ENCODE results near the gene ABCC12.
A peak's percentile ranks its signal among the peaks of the same experiment; 100 is the strongest.

The ABCC12 gene

GRCh38 chr16:48117217-48118105 is 38.3 kb downstream of the ABCC12 start:
- TF ChIP-seq Cebpa-rat (IDR thresholded peaks at IDR 0.05): no peak
- Histone ChIP-seq H4K20me1 (no peaks in the 10 kb centered on the region; a peak in 1 of 22 replicates), H3K27me3 (no peaks in the 10 kb centered on the region), H3K4me1 (peaks cover 0 to 5% (median under 1%) of the 10 kb centered on the region in 10 experiments; a peak in 1 of 20 replicates), H3K36me3 (no peaks in the 10 kb centered on the region), H3K9me3 (replicated peaks in 1 of 11) (no peaks in the 10 kb centered on the region), H3K4me2 (no peak overlapping the region), H3K9ac (no peak overlapping the region), H3K27ac (no peak overlapping the region), H3K4me3 (no peak overlapping the region)

GRCh38 chr16:48115299-48115698 is 40.5 kb downstream of the ABCC12 start:
- Histone ChIP-seq H3K4me1 (0 out of 20 replicates have a peak, but pooled peaks cover 0 to 5% (median 0%) of the 10 kb centered on the region in 10 experiments), H3K4me2 (no peak overlapping the region), H3K27ac (no peak overlapping the region), H4K20me1 (no peaks in the 10 kb centered on the region; a peak in 1 of 22 replicates), H3K9me3 (replicated peaks in 1 of 11) (no peaks in the 10 kb centered on the region), H3K4me3 (no peak overlapping the region), H3K9ac (no peak overlapping the region), H3K36me3 (no peaks in the 10 kb centered on the region), H3K27me3 (no peaks in the 10 kb centered on the region)
- no peak for TF ChIP-seq Cebpa-rat (IDR thresholded peaks at IDR 0.05)

- H3K27ac ChIP-seq: no peak overlapping the region
- H3K4me3 ChIP-seq: no peak overlapping the region
- no peak for TF ChIP-seq Cebpa-rat (IDR thresholded peaks at IDR 0.05)
- no peak overlapping the region for H3K9ac ChIP-seq
- no peaks in the 10 kb centered on the region; a peak in 1 of 22 replicates for H4K20me1 ChIP-seq
- no peaks in the 10 kb centered on the region for H3K9me3 ChIP-seq (replicated peaks in 1 of 11)
- no peaks in the 10 kb centered on the region for H3K36me3 ChIP-seq
- H3K27me3 ChIP-seq: no peaks in the 10 kb centered on the region
- H3K4me1 ChIP-seq: 0 out of 20 replicates have a peak, but pooled peaks cover 0 to 5% (median 0%) of the 10 kb centered on the region in 10 experiments
- peak overlapping the region in 1 of 11 experiments; percentile 5; a peak in 1 of 22 replicates for H3K4me2 ChIP-seq
Observed at GRCh38 chr16:48114410-48114809, 41.4 kb downstream of the ABCC12 start.

GRCh38 chr16:48113471-48113870 is 42.3 kb downstream of the ABCC12 start:
- Histone ChIP-seq H3K4me1 (0 out of 20 replicates have a peak, but pooled peaks cover 0 to 5% (median 0%) of the 10 kb centered on the region in 10 experiments), H3K27me3 (no peaks in the 10 kb centered on the region), H3K4me2 (no peak overlapping the region), H3K4me3 (no peak overlapping the region), H3K9ac (no peak overlapping the region), H3K9me3 (replicated peaks in 1 of 11) (no peaks in the 10 kb centered on the region), H4K20me1 (no peaks in the 10 kb centered on the region), H3K27ac (no peak overlapping the region), H3K36me3 (no peaks in the 10 kb centered on the region)
- TF ChIP-seq Cebpa-rat (IDR thresholded peaks at IDR 0.05): no peak

- H3K27ac ChIP-seq: no peak overlapping the region
- H3K9me3 ChIP-seq (replicated peaks in 1 of 11): no peaks in the 10 kb centered on the region
- H4K20me1 ChIP-seq: no peaks in the 10 kb centered on the region
- no peak overlapping the region for H3K9ac ChIP-seq
- no peaks in the 10 kb centered on the region for H3K27me3 ChIP-seq
- 0 out of 20 replicates have a peak, but pooled peaks cover 0 to 5% (median 0%) of the 10 kb centered on the region in 10 experiments for H3K4me1 ChIP-seq
- no peak for TF ChIP-seq Cebpa-rat (IDR thresholded peaks at IDR 0.05)
- H3K4me3 ChIP-seq: no peak overlapping the region
- H3K4me2 ChIP-seq: no peak overlapping the region
- no peaks in the 10 kb centered on the region for H3K36me3 ChIP-seq
Observed at GRCh38 chr16:48113001-48113400, 42.8 kb downstream of the ABCC12 start.

- no peak overlapping the region for H3K27ac ChIP-seq
- 0 out of 20 replicates have a peak, but pooled peaks cover 0 to 5% (median 0%) of the 10 kb centered on the region in 10 experiments for H3K4me1 ChIP-seq
- H3K9ac ChIP-seq: no peak overlapping the region
- H4K20me1 ChIP-seq: no peaks in the 10 kb centered on the region
- H3K27me3 ChIP-seq: no peaks in the 10 kb centered on the region
- H3K4me3 ChIP-seq: no peak overlapping the region
- H3K4me2 ChIP-seq: no peak overlapping the region
- H3K9me3 ChIP-seq (replicated peaks in 1 of 11): no peaks in the 10 kb centered on the region
- no peak for TF ChIP-seq Cebpa-rat (IDR thresholded peaks at IDR 0.05)
- H3K36me3 ChIP-seq: no peaks in the 10 kb centered on the region
Observed at GRCh38 chr16:48112600-48112999, 43.2 kb downstream of the ABCC12 start.

- no peak overlapping the region for H3K9ac ChIP-seq
- H3K4me1 ChIP-seq: peaks cover 0 to 17% (median 6%) of the 10 kb centered on the region in 10 experiments; a peak in 13 of 20 replicates
- H3K9me3 ChIP-seq (replicated peaks in 1 of 11): no peaks in the 10 kb centered on the region
- no peak for TF ChIP-seq Cebpa-rat (IDR thresholded peaks at IDR 0.05)
- H3K4me3 ChIP-seq: no peak overlapping the region
- no peaks in the 10 kb centered on the region for H3K27me3 ChIP-seq
- no peaks in the 10 kb centered on the region for H4K20me1 ChIP-seq
- H3K36me3 ChIP-seq: no peaks in the 10 kb centered on the region
- no peak overlapping the region for H3K27ac ChIP-seq
- H3K4me2 ChIP-seq: no peak overlapping the region
Observed at GRCh38 chr16:48110982-48111381, 44.8 kb downstream of the ABCC12 start.

- no peaks in the 10 kb centered on the region for H3K27me3 ChIP-seq
- H3K36me3 ChIP-seq: no peaks in the 10 kb centered on the region
- H3K4me3 ChIP-seq: no peak overlapping the region
- TF ChIP-seq Cebpa-rat (IDR thresholded peaks at IDR 0.05): no peak
- H3K27ac ChIP-seq: no peak overlapping the region
- no peaks in the 10 kb centered on the region for H4K20me1 ChIP-seq
- no peak overlapping the region for H3K9ac ChIP-seq
- peaks cover 0 to 27% (median 16%) of the 10 kb centered on the region in 10 experiments; a peak in 13 of 20 replicates for H3K4me1 ChIP-seq
- H3K4me2 ChIP-seq: no peak overlapping the region
- H3K9me3 ChIP-seq (replicated peaks in 1 of 11): no peaks in the 10 kb centered on the region
Observed at GRCh38 chr16:48110000-48110399, 45.8 kb downstream of the ABCC12 start.

- Histone ChIP-seq H3K4me3 (no peak overlapping the region), H3K27me3 (no peaks in the 10 kb centered on the region), H3K27ac (no peak overlapping the region), H3K4me2 (no peak overlapping the region), H4K20me1 (no peaks in the 10 kb centered on the region), H3K9ac (no peak overlapping the region), H3K9me3 (replicated peaks in 1 of 11) (no peaks in the 10 kb centered on the region), H3K36me3 (no peaks in the 10 kb centered on the region), H3K4me1 (peaks cover 0 to 30% (median 18%) of the 10 kb centered on the region in 10 experiments; a peak in 13 of 20 replicates)
- TF ChIP-seq Cebpa-rat (IDR thresholded peaks at IDR 0.05): no peak
Observed at GRCh38 chr16:48109475-48109874, 46.3 kb downstream of the ABCC12 start.

Measured in BLaER1 treated with 17β-estradiol and CSF1 and Interleukin-3, amounts not matched to agents 10 nM and 100 nM (cell line).